GM12873 (cell line): ENCODE results near the gene IL1RAP.

Experiments
- TF ChIP-seq, protein P1 (sequence below): IDR thresholded peaks from 2 replicates; pipeline ENCODE4 v1.5.1; 2012; ENCODE audit warnings: low read depth, mild to moderate bottlenecking, moderate library complexity, low read length, control low read depth; ENCODE audit not compliant: insufficient read depth; ENCODE audit errors: missing control alignments

Gene IL1RAP

DNA sequence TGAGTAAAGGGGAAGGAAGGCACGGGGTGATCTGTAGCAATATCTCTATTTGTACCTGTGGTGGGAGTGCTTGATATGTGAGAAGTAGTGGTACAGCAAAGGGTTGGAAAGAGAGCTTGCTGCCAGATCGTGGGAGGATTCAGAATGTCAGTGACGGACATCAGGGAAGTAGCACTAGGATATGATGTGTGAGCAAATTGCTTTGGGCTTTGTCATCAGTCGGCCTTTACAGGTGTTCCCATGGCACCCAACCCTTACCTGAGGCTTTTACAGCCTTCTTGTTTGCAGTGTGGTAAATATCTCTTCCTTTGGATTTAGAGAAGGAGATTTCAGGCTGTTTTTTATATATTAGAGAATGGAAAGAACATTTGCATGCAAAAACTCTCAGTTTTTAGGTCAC lies 29.8 kb downstream of the IL1RAP start:
- TF ChIP-seq, protein P1, sequence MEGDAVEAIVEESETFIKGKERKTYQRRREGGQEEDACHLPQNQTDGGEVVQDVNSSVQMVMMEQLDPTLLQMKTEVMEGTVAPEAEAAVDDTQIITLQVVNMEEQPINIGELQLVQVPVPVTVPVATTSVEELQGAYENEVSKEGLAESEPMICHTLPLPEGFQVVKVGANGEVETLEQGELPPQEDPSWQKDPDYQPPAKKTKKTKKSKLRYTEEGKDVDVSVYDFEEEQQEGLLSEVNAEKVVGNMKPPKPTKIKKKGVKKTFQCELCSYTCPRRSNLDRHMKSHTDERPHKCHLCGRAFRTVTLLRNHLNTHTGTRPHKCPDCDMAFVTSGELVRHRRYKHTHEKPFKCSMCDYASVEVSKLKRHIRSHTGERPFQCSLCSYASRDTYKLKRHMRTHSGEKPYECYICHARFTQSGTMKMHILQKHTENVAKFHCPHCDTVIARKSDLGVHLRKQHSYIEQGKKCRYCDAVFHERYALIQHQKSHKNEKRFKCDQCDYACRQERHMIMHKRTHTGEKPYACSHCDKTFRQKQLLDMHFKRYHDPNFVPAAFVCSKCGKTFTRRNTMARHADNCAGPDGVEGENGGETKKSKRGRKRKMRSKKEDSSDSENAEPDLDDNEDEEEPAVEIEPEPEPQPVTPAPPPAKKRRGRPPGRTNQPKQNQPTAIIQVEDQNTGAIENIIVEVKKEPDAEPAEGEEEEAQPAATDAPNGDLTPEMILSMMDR: no peak

DNA sequence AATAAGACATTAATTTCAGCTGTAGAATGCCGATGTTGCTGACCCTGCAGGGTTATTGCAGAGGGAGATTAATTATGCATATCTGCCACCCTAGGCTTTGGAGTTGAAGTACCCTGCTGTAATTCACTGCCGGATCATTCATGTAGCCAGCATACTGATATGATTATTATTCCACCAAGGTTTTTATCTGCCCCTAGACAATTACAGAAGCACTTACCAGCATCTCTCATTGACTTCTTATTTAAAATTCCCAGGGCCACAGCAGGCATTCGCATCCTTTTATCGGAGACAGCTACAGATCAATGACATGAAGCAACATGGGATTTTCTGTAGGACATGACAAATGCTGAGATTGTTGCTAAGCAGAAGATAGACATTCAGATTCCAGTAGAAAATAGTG lies 31.3 kb downstream of the IL1RAP start:
- TF ChIP-seq, protein P1: no peak

DNA sequence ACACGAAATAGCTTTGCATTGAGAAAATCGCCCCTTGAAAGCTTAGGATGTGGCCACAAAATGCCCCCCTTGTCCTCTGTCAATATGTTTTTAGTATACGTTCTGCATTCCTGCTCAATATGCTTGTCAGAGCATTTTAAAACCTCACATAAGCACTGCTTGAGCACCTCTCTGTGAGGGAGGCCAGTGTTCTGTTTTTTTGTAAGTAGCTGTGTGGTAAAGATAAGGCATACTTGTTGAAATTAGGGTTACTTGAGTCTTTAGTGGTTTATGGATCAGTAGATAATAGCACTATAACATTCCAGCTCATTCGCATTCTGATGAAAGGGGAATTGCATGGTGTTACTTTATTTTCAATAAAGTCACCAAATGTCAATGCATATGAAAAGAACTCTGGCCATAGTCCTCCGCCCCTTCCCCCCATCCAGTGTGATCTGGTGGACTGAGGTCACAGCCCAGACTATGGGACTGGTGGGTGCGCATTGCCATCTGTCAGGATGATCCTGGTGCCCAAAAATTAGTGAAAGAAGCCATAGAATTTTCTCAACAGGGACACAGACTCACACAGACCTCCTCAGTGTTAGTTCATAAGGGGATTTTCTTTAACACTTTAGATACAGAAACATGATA lies 33.1 kb downstream of the IL1RAP start:
- TF ChIP-seq, protein P1: no peak

DNA sequence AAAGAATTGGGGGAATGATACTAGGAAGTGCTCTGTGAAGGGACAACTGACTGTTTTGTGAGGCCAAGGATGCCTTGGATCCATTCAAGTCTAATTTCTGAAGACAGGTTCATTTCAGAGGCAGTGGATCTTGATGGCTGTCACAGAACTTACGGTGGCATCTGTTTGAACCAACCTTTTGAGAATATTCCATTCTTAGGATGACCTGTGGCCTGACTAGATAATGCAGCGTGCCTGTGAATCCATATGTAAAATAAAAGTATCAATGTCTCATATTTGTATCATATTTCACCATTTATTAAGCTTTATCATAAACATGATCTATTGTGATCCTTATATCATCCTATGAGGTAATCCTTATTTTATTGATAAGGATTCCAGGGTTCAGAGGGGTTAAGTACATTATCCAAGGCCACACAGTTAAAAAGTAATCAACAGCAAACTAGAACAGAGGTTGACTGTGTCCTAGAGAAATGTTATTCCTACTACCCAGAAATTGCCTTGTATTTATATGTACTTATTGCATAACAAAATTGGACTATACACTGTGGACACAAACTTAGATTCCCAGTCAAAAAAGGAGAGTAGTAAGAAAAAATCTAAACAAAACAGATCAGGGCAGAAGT lies 34.3 kb downstream of the IL1RAP start:
- TF ChIP-seq, protein P1: no peak

DNA sequence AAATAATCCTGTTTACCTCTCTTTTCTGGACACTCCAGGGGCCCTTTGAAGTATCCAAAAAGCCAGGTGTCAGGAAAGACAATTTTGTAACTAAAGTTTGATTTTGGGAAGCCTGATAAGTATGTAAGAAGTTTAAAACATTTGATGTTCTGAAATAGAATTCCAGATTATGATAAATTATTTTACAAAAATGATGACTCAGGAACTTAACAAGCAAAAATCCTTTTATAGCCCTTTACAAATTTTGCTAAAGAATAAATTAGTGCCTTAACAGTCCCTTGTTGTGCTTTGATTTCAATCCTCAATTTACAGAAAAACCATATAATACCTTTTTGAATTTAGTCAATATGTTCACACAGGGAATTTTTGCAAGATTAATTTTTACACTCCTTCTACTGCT lies 38.1 kb downstream of the IL1RAP start:
- TF ChIP-seq, protein P1: no peak

DNA sequence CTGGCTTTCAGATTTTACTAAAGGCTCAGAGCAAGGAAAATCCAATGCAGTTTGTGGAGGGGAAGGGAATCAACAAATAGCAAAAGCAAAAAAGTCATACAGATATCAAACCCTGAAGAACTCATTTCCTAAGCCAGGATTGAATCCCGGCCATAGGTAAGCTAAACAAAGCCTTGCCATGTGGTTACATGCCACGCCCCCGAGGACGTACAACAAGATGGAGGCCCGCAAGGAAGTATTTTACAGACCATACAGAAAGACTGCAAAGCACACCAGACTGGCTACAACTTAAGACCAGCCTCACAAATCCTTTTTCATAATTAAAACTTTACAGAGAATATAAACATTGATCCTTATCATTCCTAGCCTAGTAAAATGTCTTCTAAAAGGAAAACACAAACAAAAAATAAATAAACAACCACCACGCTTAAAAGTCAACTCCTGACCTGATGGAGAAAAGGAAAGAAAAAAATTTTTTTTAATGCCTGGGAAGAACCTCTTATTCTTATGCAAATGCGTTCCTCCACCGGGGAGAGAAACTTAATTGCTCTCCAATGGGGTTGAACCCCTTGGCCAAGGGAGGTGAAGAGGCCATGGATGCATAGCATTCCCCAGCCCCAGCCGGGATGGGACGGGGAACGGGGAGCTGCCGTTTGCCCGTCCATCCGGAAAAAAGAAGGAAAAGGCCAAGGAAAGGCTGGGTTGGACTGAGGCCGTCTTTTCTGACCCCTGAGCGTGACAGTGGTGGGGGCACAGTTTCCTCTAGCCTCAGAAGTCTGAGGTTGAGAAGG lies 39.3 kb downstream of the IL1RAP start:
- TF ChIP-seq, protein P1: no peak

DNA sequence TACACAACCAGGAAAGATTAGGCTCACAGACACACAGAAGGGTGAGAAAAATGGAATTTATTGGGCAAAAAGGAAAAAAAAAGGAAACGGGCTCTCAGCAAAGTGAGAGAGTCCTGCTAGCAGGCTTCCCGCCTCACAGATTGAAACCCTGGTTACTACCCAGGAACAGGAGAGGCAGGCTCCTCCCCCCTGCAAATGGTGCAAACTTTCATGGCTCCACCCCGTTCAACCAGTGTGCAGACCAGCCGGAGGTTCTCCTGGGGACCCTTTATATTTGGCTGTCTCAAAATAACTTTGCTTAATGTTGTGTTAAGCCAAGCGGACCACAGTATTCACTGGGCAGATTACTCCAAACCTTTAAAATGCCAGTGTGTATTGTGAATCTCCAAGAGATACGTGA lies 40.3 kb downstream of the IL1RAP start:
- TF ChIP-seq, protein P1: no peak
